SU-DHL-6 (cell line): Measurements from ENCODE around the gene SLC6A11.

Experiments
- EZH2phosphoT487 ChIP-seq: fragments of 200-600 bp; sonication (generic), shearing (Covaris generic); conservative IDR thresholded peaks from 2 replicates; pipeline ENCODE4 v1.6.1; 2018; ENCODE audit warnings: mild to moderate bottlenecking, antibody characterized with exemption, low read length, moderate library complexity, mixed read lengths
- TF ChIP-seq, protein P1 (sequence below): fragments of 200-600 bp; sonication (generic); IDR thresholded peaks from one replicate; pipeline ENCODE4 v1.5.1; 2017; ENCODE audit warnings: antibody characterized with exemption, mild to moderate bottlenecking, low read length, moderate library complexity; ENCODE audit not compliant: insufficient read depth, poor library complexity, severe bottlenecking

DNA sequence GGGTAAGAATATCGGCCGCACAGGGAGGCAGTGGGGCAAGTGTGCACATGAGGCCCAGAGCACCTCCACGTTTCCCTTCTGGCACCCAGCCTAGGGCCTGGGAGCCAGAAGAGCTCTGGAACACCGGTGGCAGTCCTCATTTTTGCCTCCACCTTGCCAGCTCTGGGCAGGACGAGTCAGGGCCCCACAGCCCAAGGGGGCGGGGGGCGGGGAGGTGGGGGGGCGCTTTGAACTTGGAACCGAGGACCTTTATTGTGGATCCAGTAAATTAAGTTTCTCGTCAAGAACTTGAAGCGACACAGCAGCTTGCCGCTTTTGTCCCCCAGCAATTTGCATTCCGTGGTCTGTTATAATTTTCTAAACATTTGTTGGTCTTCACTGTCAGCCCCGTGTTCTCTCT is 66.8 kb downstream of the SLC6A11 start:
- TF ChIP-seq, protein P1, sequence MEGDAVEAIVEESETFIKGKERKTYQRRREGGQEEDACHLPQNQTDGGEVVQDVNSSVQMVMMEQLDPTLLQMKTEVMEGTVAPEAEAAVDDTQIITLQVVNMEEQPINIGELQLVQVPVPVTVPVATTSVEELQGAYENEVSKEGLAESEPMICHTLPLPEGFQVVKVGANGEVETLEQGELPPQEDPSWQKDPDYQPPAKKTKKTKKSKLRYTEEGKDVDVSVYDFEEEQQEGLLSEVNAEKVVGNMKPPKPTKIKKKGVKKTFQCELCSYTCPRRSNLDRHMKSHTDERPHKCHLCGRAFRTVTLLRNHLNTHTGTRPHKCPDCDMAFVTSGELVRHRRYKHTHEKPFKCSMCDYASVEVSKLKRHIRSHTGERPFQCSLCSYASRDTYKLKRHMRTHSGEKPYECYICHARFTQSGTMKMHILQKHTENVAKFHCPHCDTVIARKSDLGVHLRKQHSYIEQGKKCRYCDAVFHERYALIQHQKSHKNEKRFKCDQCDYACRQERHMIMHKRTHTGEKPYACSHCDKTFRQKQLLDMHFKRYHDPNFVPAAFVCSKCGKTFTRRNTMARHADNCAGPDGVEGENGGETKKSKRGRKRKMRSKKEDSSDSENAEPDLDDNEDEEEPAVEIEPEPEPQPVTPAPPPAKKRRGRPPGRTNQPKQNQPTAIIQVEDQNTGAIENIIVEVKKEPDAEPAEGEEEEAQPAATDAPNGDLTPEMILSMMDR: no peak
- TF ChIP-seq EZH2phosphoT487: no peak
